HepG2 (cell line): ENCODE data around the gene OR2K2.

Experiments used
- ARNTL ChIP-seq: sonication (generic); formaldehyde crosslinking; IDR thresholded peaks from 2 replicates; pipeline ENCODE4 v1.4.0; 2020; ENCODE audit warnings: mild to moderate bottlenecking, missing genetic modification reagents
- BHLHE40 ChIP-seq: IDR thresholded peaks from 2 replicates; pipeline ENCODE4 v1.6.1; 2011; ENCODE audit warnings: low read length, improper control_type of control experiment
- NFIC ChIP-seq: IDR thresholded peaks from 2 replicates; pipeline ENCODE4 v1.6.1; 2012; ENCODE audit warnings: mild to moderate bottlenecking, low read length, inconsistent platforms
- POLR2A ChIP-seq, 2 experiments: IDR thresholded peaks; 2 replicates each; pipeline ENCODE4 v1.6.1; 2011; ENCODE audit warnings: low read depth in 2 of 2, low read length in 2 of 2, mild to moderate bottlenecking in 1 of 2, moderate library complexity in 1 of 2; ENCODE audit not compliant: insufficient read depth in 1 of 2
- SRF ChIP-seq: IDR thresholded peaks from 2 replicates; pipeline ENCODE4 v1.6.1; 2011; ENCODE audit warnings: mild to moderate bottlenecking, low read depth, low read length, moderate library complexity
- ZNF17 ChIP-seq: sonication (generic); formaldehyde crosslinking; IDR thresholded peaks from 2 replicates; pipeline ENCODE4 v1.5.0; 2020; ENCODE audit warnings: mild to moderate bottlenecking, missing genetic modification reagents
- TF ChIP-seq, protein P1 (sequence below): sonication (generic); formaldehyde crosslinking; IDR thresholded peaks from 2 replicates; pipeline ENCODE4 v1.4.0; 2020; ENCODE audit warnings: missing genetic modification reagents, mild to moderate bottlenecking, borderline replicate concordance
- TF ChIP-seq, protein P2 (sequence below): sonication (generic); formaldehyde crosslinking; IDR thresholded peaks from 2 replicates; pipeline ENCODE4 v1.4.0; 2020; ENCODE audit warnings: mild to moderate bottlenecking, missing genetic modification reagents
- TF ChIP-seq, protein P3 (sequence below): sonication (generic); formaldehyde crosslinking; IDR thresholded peaks from 2 replicates; pipeline ENCODE4 v1.8.1; 2023; ENCODE audit warnings: missing genetic modification reagents, inconsistent platforms, borderline replicate concordance
- TF ChIP-seq, protein P4 (sequence below): sonication (generic); formaldehyde crosslinking; IDR thresholded peaks from 2 replicates; pipeline ENCODE4 v1.4.0; 2020; ENCODE audit warnings: missing genetic modification reagents
- TF ChIP-seq, protein P5 (sequence below): sonication (generic); formaldehyde crosslinking; IDR thresholded peaks from 2 replicates; pipeline ENCODE4 v1.5.0; 2020; ENCODE audit warnings: mild to moderate bottlenecking, missing genetic modification reagents, moderate library complexity
- TF ChIP-seq, protein P6 (sequence below): sonication (generic); formaldehyde crosslinking; IDR thresholded peaks from 2 replicates; pipeline ENCODE4 v1.4.0; 2020; ENCODE audit warnings: missing genetic modification reagents

DNA sequence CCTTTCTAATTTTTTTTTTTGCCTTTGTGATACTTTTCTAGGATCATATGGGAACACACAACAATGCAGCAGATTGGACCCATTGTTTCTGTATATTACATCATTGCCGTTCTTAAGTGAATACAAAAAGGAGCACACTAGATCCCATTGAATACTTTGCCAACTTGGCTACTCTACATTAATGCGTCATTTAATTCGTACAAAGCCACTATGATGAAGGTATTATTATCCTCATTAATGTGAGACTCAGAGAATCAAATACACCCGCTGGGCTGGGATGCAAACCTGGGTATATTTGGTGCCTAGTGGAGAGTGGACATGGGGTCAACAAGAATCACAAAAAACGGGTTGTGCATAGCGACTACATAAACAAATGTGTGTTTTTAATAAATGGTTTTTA, 31.9 kb downstream of the OR2K2 start:
- TF ChIP-seq, protein P1, sequence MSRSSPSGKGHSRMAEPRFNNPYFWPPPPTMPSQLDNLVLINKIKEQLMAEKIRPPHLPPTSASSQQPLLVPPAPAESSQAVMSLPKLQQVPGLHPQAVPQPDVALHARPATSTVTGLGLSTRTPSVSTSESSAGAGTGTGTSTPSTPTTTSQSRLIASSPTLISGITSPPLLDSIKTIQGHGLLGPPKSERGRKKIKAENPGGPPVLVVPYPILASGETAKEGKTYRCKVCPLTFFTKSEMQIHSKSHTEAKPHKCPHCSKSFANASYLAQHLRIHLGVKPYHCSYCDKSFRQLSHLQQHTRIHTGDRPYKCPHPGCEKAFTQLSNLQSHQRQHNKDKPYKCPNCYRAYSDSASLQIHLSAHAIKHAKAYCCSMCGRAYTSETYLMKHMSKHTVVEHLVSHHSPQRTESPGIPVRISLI (CRISPR knock-in tag): no peak
- TF ChIP-seq POLR2A (IDR thresholded peaks at IDR 0.05; ENCODE audit: insufficient read depth in 1 of 2, low read depth in 2 of 2, low read length in 2 of 2) (no peak), ARNTL (no peak), BHLHE40 (no peak), SRF (no peak), ZNF17 (CRISPR knock-in tag) (no peak), NFIC (no peak)
- TF ChIP-seq, protein P2, sequence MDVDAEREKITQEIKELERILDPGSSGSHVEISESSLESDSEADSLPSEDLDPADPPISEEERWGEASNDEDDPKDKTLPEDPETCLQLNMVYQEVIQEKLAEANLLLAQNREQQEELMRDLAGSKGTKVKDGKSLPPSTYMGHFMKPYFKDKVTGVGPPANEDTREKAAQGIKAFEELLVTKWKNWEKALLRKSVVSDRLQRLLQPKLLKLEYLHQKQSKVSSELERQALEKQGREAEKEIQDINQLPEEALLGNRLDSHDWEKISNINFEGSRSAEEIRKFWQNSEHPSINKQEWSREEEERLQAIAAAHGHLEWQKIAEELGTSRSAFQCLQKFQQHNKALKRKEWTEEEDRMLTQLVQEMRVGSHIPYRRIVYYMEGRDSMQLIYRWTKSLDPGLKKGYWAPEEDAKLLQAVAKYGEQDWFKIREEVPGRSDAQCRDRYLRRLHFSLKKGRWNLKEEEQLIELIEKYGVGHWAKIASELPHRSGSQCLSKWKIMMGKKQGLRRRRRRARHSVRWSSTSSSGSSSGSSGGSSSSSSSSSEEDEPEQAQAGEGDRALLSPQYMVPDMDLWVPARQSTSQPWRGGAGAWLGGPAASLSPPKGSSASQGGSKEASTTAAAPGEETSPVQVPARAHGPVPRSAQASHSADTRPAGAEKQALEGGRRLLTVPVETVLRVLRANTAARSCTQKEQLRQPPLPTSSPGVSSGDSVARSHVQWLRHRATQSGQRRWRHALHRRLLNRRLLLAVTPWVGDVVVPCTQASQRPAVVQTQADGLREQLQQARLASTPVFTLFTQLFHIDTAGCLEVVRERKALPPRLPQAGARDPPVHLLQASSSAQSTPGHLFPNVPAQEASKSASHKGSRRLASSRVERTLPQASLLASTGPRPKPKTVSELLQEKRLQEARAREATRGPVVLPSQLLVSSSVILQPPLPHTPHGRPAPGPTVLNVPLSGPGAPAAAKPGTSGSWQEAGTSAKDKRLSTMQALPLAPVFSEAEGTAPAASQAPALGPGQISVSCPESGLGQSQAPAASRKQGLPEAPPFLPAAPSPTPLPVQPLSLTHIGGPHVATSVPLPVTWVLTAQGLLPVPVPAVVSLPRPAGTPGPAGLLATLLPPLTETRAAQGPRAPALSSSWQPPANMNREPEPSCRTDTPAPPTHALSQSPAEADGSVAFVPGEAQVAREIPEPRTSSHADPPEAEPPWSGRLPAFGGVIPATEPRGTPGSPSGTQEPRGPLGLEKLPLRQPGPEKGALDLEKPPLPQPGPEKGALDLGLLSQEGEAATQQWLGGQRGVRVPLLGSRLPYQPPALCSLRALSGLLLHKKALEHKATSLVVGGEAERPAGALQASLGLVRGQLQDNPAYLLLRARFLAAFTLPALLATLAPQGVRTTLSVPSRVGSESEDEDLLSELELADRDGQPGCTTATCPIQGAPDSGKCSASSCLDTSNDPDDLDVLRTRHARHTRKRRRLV (CRISPR knock-in tag): no peak
- TF ChIP-seq, protein P3, sequence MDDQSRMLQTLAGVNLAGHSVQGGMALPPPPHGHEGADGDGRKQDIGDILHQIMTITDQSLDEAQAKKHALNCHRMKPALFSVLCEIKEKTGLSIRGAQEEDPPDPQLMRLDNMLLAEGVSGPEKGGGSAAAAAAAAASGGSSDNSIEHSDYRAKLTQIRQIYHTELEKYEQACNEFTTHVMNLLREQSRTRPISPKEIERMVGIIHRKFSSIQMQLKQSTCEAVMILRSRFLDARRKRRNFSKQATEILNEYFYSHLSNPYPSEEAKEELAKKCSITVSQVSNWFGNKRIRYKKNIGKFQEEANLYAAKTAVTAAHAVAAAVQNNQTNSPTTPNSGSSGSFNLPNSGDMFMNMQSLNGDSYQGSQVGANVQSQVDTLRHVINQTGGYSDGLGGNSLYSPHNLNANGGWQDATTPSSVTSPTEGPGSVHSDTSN (CRISPR knock-in tag): no peak
- TF ChIP-seq, protein P4, sequence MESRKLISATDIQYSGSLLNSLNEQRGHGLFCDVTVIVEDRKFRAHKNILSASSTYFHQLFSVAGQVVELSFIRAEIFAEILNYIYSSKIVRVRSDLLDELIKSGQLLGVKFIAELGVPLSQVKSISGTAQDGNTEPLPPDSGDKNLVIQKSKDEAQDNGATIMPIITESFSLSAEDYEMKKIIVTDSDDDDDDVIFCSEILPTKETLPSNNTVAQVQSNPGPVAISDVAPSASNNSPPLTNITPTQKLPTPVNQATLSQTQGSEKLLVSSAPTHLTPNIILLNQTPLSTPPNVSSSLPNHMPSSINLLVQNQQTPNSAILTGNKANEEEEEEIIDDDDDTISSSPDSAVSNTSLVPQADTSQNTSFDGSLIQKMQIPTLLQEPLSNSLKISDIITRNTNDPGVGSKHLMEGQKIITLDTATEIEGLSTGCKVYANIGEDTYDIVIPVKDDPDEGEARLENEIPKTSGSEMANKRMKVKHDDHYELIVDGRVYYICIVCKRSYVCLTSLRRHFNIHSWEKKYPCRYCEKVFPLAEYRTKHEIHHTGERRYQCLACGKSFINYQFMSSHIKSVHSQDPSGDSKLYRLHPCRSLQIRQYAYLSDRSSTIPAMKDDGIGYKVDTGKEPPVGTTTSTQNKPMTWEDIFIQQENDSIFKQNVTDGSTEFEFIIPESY (CRISPR knock-in tag): no peak
- TF ChIP-seq, protein P5, sequence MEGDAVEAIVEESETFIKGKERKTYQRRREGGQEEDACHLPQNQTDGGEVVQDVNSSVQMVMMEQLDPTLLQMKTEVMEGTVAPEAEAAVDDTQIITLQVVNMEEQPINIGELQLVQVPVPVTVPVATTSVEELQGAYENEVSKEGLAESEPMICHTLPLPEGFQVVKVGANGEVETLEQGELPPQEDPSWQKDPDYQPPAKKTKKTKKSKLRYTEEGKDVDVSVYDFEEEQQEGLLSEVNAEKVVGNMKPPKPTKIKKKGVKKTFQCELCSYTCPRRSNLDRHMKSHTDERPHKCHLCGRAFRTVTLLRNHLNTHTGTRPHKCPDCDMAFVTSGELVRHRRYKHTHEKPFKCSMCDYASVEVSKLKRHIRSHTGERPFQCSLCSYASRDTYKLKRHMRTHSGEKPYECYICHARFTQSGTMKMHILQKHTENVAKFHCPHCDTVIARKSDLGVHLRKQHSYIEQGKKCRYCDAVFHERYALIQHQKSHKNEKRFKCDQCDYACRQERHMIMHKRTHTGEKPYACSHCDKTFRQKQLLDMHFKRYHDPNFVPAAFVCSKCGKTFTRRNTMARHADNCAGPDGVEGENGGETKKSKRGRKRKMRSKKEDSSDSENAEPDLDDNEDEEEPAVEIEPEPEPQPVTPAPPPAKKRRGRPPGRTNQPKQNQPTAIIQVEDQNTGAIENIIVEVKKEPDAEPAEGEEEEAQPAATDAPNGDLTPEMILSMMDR (CRISPR knock-in tag): no peak
- TF ChIP-seq, protein P6, sequence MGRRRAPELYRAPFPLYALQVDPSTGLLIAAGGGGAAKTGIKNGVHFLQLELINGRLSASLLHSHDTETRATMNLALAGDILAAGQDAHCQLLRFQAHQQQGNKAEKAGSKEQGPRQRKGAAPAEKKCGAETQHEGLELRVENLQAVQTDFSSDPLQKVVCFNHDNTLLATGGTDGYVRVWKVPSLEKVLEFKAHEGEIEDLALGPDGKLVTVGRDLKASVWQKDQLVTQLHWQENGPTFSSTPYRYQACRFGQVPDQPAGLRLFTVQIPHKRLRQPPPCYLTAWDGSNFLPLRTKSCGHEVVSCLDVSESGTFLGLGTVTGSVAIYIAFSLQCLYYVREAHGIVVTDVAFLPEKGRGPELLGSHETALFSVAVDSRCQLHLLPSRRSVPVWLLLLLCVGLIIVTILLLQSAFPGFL (CRISPR knock-in tag): no peak
